ENCODE results near the gene SMC1B.

The SMC1B gene

DNA sequence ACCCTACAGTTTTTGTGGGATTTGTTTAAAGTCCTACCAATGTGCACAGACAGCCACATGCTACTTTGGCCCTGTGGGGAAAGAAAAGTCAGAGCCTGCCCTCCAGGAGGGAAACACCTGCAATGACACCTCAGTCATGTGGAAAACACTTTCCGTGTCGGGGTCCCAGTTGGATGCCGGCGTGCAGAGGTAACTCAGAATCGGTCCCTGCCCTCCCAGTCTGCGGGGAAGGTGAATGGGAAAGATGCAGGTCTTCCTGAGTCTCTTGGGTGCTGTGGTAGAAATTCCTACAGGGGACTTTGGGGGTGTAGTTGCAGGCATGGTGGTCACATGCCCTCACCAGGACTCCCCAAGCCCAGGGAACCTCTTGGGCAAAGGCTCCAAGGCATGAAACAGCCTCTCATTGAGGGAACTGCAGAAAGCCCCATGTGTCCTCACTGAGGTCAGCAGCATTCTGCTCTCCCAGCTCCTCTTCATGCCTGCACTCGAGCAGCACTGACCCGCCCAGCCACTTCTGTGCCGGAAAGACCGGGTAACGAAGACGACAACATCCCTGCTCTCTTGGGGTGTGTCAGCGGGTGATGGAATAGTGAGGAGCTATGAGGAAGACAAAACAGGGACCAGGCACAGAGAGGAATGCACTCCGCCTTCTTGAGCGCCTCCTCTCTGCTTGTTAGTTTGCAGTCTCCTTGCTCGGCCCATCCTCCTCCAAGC lies 4.8 kb upstream of the SMC1B start:
- Histone ChIP-seq H3K27ac (ENCODE audit: low read depth, low read length, poor library complexity, severe bottlenecking) (no peak overlapping the region), H3K79me2 (ENCODE audit: insufficient read depth, low read length) (no peaks in the 10 kb centered on the region), H3K27me3 (ENCODE audit: insufficient read depth, low read length) (no peaks in the 10 kb centered on the region), H3K4me1 (ENCODE audit: insufficient read depth, low read length, severe bottlenecking) (peaks cover 18% of the 10 kb centered on the region), H3K9me3 (ENCODE audit: low read length) (no peaks in the 10 kb centered on the region), H2AFZ (ENCODE audit: low read length) (no peak overlapping the region), H3K4me2 (ENCODE audit: low read length) (no peak overlapping the region), H3K36me3 (ENCODE audit: insufficient read depth, low read length) (peaks cover 5% of the 10 kb centered on the region; the same call in 1 of the 2 replicates), H3K9ac (ENCODE audit: low read length) (no peak overlapping the region), H3K9me2 (ENCODE audit: low read depth, low read length) (no peaks in the 10 kb centered on the region), H4K20me1 (ENCODE audit: insufficient read depth, low read length) (no peaks in the 10 kb centered on the region), H3F3A (ENCODE audit: insufficient read depth, low read length) (no peaks in the 10 kb centered on the region), H3K4me3 (ENCODE audit: low read depth, low read length, poor library complexity, severe bottlenecking) (no peak overlapping the region)
- TF ChIP-seq, protein P1, sequence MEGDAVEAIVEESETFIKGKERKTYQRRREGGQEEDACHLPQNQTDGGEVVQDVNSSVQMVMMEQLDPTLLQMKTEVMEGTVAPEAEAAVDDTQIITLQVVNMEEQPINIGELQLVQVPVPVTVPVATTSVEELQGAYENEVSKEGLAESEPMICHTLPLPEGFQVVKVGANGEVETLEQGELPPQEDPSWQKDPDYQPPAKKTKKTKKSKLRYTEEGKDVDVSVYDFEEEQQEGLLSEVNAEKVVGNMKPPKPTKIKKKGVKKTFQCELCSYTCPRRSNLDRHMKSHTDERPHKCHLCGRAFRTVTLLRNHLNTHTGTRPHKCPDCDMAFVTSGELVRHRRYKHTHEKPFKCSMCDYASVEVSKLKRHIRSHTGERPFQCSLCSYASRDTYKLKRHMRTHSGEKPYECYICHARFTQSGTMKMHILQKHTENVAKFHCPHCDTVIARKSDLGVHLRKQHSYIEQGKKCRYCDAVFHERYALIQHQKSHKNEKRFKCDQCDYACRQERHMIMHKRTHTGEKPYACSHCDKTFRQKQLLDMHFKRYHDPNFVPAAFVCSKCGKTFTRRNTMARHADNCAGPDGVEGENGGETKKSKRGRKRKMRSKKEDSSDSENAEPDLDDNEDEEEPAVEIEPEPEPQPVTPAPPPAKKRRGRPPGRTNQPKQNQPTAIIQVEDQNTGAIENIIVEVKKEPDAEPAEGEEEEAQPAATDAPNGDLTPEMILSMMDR (IDR thresholded peaks at IDR 0.05; ENCODE audit: low read length) = no peak
- no peak for TF ChIP-seq EZH2 (IDR thresholded peaks at IDR 0.05; ENCODE audit: borderline replicate concordance, low read length)

DNA sequence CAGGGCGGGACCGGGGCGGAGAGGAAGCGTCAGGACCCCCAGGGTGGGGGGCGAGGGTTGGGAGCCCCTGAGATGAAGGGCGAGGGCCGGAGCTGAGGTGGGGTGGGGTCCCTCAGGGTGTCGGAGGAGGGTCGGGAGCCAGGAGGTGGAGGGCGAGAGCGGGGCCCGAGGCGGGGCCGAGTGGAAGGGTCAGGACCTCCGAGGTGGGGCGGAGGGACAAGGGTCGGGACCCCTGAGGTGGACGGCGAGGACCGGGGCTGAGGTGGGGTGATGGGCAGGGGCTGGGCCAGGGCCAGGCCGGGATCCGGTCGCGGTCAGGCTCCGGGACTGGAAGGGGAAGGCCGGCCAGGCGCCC lies 409 bp downstream of the SMC1B start:
- no peak for TF ChIP-seq EZH2 (IDR thresholded peaks at IDR 0.05; ENCODE audit: borderline replicate concordance, low read length)
- TF ChIP-seq, protein P1 (IDR thresholded peaks at IDR 0.05; ENCODE audit: low read length) = no peak
- H3K79me2 ChIP-seq (ENCODE audit: insufficient read depth, low read length) = no peaks in the 10 kb centered on the region
- peaks cover 5% of the 10 kb centered on the region for H3K36me3 ChIP-seq (ENCODE audit: insufficient read depth, low read length)
- no peak overlapping the region for H2AFZ ChIP-seq (ENCODE audit: low read length)
- H3F3A ChIP-seq (ENCODE audit: insufficient read depth, low read length) = no peaks in the 10 kb centered on the region
- peak overlapping the region; percentile 68 for H3K4me3 ChIP-seq (ENCODE audit: low read depth, low read length, poor library complexity, severe bottlenecking)
- peaks cover 26% of the 10 kb centered on the region for H3K4me1 ChIP-seq (ENCODE audit: insufficient read depth, low read length, severe bottlenecking)
- peak overlapping the region; percentile 81 for H3K4me2 ChIP-seq (ENCODE audit: low read length)
- H3K27ac ChIP-seq (ENCODE audit: low read depth, low read length, poor library complexity, severe bottlenecking) = no peak overlapping the region
- no peaks in the 10 kb centered on the region for H4K20me1 ChIP-seq (ENCODE audit: insufficient read depth, low read length)
- H3K9me3 ChIP-seq (ENCODE audit: low read length) = no peaks in the 10 kb centered on the region
- H3K9ac ChIP-seq (ENCODE audit: low read length) = peak overlapping the region; percentile 78; the same call in 1 of the 2 replicates
- H3K9me2 ChIP-seq (ENCODE audit: low read depth, low read length) = no peaks in the 10 kb centered on the region
- no peaks in the 10 kb centered on the region for H3K27me3 ChIP-seq (ENCODE audit: insufficient read depth, low read length)

DNA sequence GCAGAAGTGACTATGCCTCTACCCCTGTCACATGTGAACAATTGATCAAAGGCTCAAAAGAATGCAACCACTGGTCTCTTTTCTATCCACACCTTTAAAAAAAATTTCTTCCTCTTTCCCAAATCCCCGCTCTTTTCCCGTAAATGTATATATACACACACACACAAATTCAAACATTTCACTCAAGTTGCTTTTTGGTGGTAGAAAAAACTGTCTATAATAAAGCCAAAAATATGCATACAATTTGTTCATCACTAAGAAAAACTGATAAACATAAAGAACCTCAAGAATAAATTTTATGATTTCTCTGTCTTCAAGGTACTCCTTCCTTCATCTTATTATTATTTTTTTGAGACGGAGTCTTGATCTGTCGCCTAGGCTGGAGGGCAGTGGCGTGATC lies 5.6 kb downstream of the SMC1B start:
- no peaks in the 10 kb centered on the region for H3K9me2 ChIP-seq (ENCODE audit: low read depth, low read length)
- no peak for TF ChIP-seq EZH2 (IDR thresholded peaks at IDR 0.05; ENCODE audit: borderline replicate concordance, low read length)
- TF ChIP-seq, protein P1 (IDR thresholded peaks at IDR 0.05; ENCODE audit: low read length) = no peak

More for the DNA sequence above, 5.6 kb downstream of the SMC1B start:
- H3K36me3 ChIP-seq (ENCODE audit: insufficient read depth, low read length) = no peaks in the 10 kb centered on the region; the same call in 1 of the 2 replicates
- H3K9me3 ChIP-seq (ENCODE audit: low read length) = no peaks in the 10 kb centered on the region
- H3K79me2 ChIP-seq (ENCODE audit: insufficient read depth, low read length) = no peaks in the 10 kb centered on the region
- no peaks in the 10 kb centered on the region for H4K20me1 ChIP-seq (ENCODE audit: insufficient read depth, low read length)
- H3K4me1 ChIP-seq (ENCODE audit: insufficient read depth, low read length, severe bottlenecking) = peaks cover 3% of the 10 kb centered on the region
- H2AFZ ChIP-seq (ENCODE audit: low read length) = no peak overlapping the region
- no peak overlapping the region for H3K4me3 ChIP-seq (ENCODE audit: low read depth, low read length, poor library complexity, severe bottlenecking)
- H3K27me3 ChIP-seq (ENCODE audit: insufficient read depth, low read length) = no peaks in the 10 kb centered on the region
- H3F3A ChIP-seq (ENCODE audit: insufficient read depth, low read length) = no peaks in the 10 kb centered on the region
- H3K4me2 ChIP-seq (ENCODE audit: low read length) = no peak overlapping the region
- H3K27ac ChIP-seq (ENCODE audit: low read depth, low read length, poor library complexity, severe bottlenecking) = no peak overlapping the region
- H3K9ac ChIP-seq (ENCODE audit: low read length) = no peak overlapping the region
